Activated naive CD4-positive, alpha-beta T cell treated with Interleukin-2 at 50 U/mL for 16 hours (primary cell): Measurements from ENCODE around the gene C2orf81.
"Not testable (repeated sequence)": the region's sequence is repeated elsewhere in the genome, so short reads cannot be mapped to it uniquely, and the experiment has no call there.

Source experiments
- DNase-seq: peaks from one replicate; pipeline ENCODE4 v3.0.0-alpha.2; 2020

C2orf81 gene

GRCh38 chr2:74442483-74443297 is 21.3 kb upstream of the C2orf81 start:
- DNase-seq: not testable (repeated sequence)

GRCh38 chr2:74441690-74442482 is 20.5 kb upstream of the C2orf81 start, which contains the start of gene RTKN:
RTKN (minus strand) TSS chr2:74441937; CDS start chr2:74441816, 121 bp downstream.
- peak; percentile 28 for DNase-seq

GRCh38 chr2:74441170-74441689 is 19.8 kb upstream of the C2orf81 start:
- DNase-seq: no peak

GRCh38 chr2:74440378-74441169 is 19.2 kb upstream of the C2orf81 start:
- peak; percentile 49 for DNase-seq

- no peak for DNase-seq
These were observed 18.5 kb upstream of the C2orf81 start for GRCh38 chr2:74439803-74440377.

- no peak for DNase-seq
These were observed 18.0 kb upstream of the C2orf81 start for GRCh38 chr2:74439373-74439772.

GRCh38 chr2:74438248-74438647 is 16.8 kb upstream of the C2orf81 start:
- no peak for DNase-seq

- no peak for DNase-seq
These were observed 15.7 kb upstream of the C2orf81 start for GRCh38 chr2:74436848-74437695.

GRCh38 chr2:74436111-74436805 is 14.8 kb upstream of the C2orf81 start:
- DNase-seq: no peak

- no peak for DNase-seq
These were observed 9.1 kb upstream of the C2orf81 start for GRCh38 chr2:74430502-74430901.

GRCh38 chr2:74429487-74430451 is 8.3 kb upstream of the C2orf81 start:
- no peak for DNase-seq

- no peak for DNase-seq
These were observed 7.3 kb upstream of the C2orf81 start for GRCh38 chr2:74428675-74429074.

- DNase-seq: no peak
These were observed 6.1 kb upstream of the C2orf81 start for GRCh38 chr2:74427551-74427950.

GRCh38 chr2:74426181-74426758 is 4.9 kb upstream of the C2orf81 start:
- no peak for DNase-seq

- DNase-seq: no peak
These were observed 4.1 kb upstream of the C2orf81 start for GRCh38 chr2:74425523-74425922.

- DNase-seq: no peak
These were observed 3.6 kb upstream of the C2orf81 start for GRCh38 chr2:74424995-74425406.

GRCh38 chr2:74424139-74424992 is 2.9 kb upstream of the C2orf81 start:
- no peak for DNase-seq
